Epithelial cell of esophagus (primary cell): ENCODE results near the gene RTP1.

Experiments used
- DNase-seq: peaks from one replicate; pipeline ENCODE4 v3.0.0; 2010; ENCODE audit warnings: low read depth
- H3K4me3 ChIP-seq: 2 replicates; pipeline ENCODE4 v1.5.1; 2011; ENCODE audit warnings: mild to moderate bottlenecking, low read length, control low read depth
- TF ChIP-seq, protein P1 (sequence below): IDR thresholded peaks from 2 replicates; pipeline ENCODE4 v1.5.1; 2011; ENCODE audit warnings: low read depth, mild to moderate bottlenecking, low read length, control low read depth, inconsistent platforms; ENCODE audit not compliant: insufficient read depth; ENCODE audit errors: missing control alignments

The RTP1 gene

GRCh38 chr3:187185759-187186158, 11.5 kb upstream of the RTP1 start:
- H3K4me3 ChIP-seq: no peak overlapping the region
- TF ChIP-seq, protein P1, sequence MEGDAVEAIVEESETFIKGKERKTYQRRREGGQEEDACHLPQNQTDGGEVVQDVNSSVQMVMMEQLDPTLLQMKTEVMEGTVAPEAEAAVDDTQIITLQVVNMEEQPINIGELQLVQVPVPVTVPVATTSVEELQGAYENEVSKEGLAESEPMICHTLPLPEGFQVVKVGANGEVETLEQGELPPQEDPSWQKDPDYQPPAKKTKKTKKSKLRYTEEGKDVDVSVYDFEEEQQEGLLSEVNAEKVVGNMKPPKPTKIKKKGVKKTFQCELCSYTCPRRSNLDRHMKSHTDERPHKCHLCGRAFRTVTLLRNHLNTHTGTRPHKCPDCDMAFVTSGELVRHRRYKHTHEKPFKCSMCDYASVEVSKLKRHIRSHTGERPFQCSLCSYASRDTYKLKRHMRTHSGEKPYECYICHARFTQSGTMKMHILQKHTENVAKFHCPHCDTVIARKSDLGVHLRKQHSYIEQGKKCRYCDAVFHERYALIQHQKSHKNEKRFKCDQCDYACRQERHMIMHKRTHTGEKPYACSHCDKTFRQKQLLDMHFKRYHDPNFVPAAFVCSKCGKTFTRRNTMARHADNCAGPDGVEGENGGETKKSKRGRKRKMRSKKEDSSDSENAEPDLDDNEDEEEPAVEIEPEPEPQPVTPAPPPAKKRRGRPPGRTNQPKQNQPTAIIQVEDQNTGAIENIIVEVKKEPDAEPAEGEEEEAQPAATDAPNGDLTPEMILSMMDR: no peak
- DNase-seq: no peak

DNA sequence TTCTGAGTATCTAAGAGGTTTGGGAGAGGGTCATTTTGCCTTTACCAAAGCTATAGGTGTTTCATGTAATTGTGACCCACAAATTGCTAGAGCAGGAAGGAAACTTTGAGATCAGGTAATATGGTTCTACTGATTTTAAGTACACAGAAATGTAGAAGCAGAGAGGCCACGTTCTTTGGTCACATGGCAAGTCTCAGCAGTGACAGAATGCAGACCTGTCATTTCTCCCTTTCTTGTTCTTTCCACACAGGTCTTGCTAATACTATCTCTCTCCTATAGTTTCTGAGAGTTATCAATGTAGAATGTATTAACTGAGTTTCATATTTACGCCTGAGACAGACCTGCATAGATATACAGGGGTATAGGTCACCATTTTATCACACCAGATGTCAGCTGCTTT, 10.9 kb upstream of the RTP1 start:
- no peak overlapping the region for H3K4me3 ChIP-seq
- no peak for DNase-seq
- TF ChIP-seq, protein P1: no peak

DNA sequence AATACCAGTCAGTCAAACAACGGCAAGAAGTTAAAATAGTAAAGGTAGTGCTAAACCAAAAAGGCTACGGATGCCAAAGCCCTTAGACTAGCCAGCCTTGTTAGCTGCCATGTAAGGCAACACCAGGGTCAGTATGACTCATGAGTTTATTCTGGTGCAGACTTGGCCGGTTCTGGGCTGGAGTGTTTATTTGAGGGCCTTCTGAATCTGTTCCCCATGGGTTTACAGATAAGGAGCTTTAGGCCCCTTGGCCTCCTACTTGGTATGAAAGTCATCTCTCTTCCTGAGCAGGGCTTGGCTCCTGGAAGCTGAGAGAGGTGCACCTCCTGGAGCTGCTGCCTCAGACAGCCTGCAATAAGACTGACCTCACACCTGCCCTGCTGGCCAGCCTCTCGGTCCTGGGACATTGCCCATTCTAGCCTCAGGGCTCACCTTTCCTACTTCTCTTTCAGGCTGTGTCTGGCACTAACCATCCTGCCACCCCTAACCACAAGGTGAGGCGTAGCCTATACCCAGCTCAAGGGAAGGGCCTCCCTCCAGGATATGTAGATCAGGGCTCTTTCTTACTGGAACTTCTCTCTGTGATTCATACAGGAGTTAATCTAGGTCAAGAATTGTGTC, 10.4 kb upstream of the RTP1 start:
- H3K4me3 ChIP-seq: no peak overlapping the region
- TF ChIP-seq, protein P1: no peak
- DNase-seq: peak; percentile 74

DNA sequence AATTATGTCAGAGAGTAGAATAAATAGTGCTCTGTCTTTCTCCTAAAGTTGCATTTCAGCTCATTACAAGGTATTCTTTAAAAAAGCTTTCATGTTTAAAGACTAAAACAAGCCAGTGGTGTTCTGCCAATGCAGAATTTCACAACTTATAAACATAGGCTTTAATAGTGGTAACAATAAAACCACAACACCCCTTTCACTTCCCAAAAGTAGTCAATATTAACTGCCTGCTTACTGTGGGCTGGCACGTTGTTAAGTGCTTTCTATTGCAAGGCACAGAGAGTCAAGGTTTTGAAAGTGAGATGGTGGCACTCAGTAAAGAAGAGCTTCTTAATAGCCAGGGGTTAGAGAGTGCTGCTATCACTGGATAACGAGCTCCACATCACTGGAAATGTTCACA, 8.4 kb upstream of the RTP1 start:
- DNase-seq: no peak
- no peak overlapping the region for H3K4me3 ChIP-seq
- TF ChIP-seq, protein P1: no peak

- TF ChIP-seq, protein P1: no peak
- peak; percentile 65 for DNase-seq
- H3K4me3 ChIP-seq: no peak overlapping the region
Measured at GRCh38 chr3:187191271-187191670, 6.0 kb upstream of the RTP1 start.

DNA sequence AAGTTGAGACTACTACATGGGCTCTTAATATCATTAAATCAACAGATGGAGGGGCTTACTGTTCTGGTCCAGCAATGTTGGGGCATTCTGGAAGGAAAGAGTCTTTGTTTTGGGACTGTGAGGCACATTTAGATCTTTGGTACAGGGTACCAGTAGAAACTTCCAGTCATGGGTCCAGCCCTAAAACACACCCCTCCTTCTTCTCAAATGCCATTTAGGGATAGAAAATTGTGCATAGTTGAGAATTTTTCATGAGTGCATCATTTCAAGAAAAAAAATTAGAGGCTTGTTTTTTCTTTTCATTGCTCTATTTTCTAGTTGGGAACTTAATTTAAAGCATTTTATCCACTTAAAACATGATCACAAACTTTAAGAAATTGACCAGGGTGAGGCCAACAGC, 4.1 kb upstream of the RTP1 start:
- H3K4me3 ChIP-seq: no peak overlapping the region
- TF ChIP-seq, protein P1: no peak
- no peak for DNase-seq

GRCh38 chr3:187196573-187197334, 532 bp upstream of the RTP1 start:
- no peak overlapping the region for H3K4me3 ChIP-seq
- TF ChIP-seq, protein P1: peak; percentile 39
- peak; percentile 98 for DNase-seq
